ENCODE results near the gene TMEM170B. TPM values are rescaled to one million over a fixed set of nuclear protein-coding genes. Genes with fewer than 3 reads are reported as not detected.

The TMEM170B gene
- total and polyA plus RNA-seq, 8 donors: 0.29 to 8.4 (median 1.1) TPM

DNA sequence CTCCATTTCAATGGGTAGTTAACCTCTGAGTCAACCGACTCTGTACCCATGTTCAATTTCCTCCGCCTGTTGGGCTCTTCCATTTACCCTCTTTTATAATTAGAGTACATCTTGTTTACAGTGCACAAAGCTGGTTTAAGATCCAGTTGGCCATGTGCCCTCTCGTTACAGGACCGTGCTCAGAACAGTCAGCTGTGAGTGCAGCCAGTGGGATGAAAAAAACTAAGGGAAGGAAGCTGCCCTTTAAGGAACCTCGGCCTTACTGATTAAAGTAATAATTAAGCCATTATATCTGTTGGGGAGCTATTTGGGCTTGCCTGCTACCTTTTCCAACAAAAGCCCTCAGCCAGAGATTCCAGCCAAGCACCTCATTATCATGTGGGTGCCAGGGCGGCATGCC, 68.8 kb downstream of the TMEM170B start:
- 19 to 26% (median 24%) methylated on average over 6 of the region's 6 CpGs for WGBS, 5 donors
- no peak overlapping the region for H3K4me3 ChIP-seq
- H3K36me3 ChIP-seq: no peaks in the 10 kb centered on the region
- H3K27me3 ChIP-seq: no peaks in the 10 kb centered on the region
- H3K27ac ChIP-seq: peak overlapping the region in 4 of 5 donors; percentile 8 to 64 (median 58)
- TF ChIP-seq CTCF (IDR thresholded peaks at IDR 0.05) (no peak), POLR2A (IDR thresholded peaks at IDR 0.05) (no peak), POLR2AphosphoS5 (IDR thresholded peaks at IDR 0.05) (peak; percentile 19 to 56 (median 53))
- H3K9me3 ChIP-seq: no peaks in the 10 kb centered on the region
- intact Hi-C loops (cut with DNase I; ENCODE audit: low total_unique reads): no loop called here
- peak; percentile 46 to 60 for DNase-seq
- peaks cover 25 to 30% (median 29%) of the 10 kb centered on the region in 4 donors for H3K4me1 ChIP-seq

GRCh38 chr6:11607383-11607782, 69.8 kb downstream of the TMEM170B start:
- peaks cover 25 to 30% (median 29%) of the 10 kb centered on the region in 4 donors for H3K4me1 ChIP-seq
- no peaks in the 10 kb centered on the region for H3K9me3 ChIP-seq
- 13 to 26% (median 17%) methylated on average over 7 of the region's 7 CpGs for WGBS, 5 donors
- no peaks in the 10 kb centered on the region for H3K27me3 ChIP-seq
- peak; percentile 35 to 82 for DNase-seq
- H3K27ac ChIP-seq: peak overlapping the region in 4 of 5 donors; percentile 21 to 64 (median 58)
- intact Hi-C loops (cut with DNase I; ENCODE audit: low total_unique reads): no loop called here
- H3K4me3 ChIP-seq: no peak overlapping the region
- TF ChIP-seq POLR2A (IDR thresholded peaks at IDR 0.05) (no peak), EP300 (IDR thresholded peaks at IDR 0.05) (no peak), POLR2AphosphoS5 (IDR thresholded peaks at IDR 0.05) (no peak), CTCF (IDR thresholded peaks at IDR 0.05) (no peak)
- H3K36me3 ChIP-seq: no peaks in the 10 kb centered on the region

DNA sequence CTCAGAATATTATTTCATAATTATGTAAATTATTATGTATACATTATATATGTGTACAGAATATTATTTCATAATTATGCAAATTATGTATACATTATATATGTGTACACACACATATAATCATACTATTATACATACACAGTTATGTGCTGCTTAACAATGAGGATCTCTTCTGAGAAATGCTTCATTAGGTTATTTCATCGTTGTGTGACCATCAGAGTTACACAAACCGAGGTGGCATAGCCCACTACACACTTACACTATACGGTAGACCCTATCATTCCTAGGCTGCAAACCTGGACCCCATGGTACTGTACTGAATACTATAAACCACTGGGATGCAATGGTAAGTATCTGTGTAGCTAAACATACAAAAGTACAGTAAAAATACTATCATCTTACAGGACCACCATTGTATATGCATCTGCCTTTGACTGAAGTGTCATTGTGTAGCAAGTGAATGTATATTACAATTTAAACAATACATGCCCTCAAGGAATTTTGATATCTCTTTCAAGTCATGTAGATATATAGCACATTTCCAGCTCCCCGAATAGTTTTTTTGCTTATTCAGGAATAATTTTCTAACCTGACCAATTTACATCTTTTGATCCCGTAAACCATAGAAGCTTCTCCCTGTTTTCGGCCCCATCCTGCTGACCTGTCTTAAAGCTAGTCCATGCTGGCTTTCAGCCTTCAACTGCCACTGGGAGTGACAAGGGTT, 71.2 kb downstream of the TMEM170B start:
- intact Hi-C loops (cut with DNase I; ENCODE audit: low total_unique reads): no loop called here
- H3K36me3 ChIP-seq: no peaks in the 10 kb centered on the region
- TF ChIP-seq POLR2A (IDR thresholded peaks at IDR 0.05) (no peak), POLR2AphosphoS5 (IDR thresholded peaks at IDR 0.05) (no peak), CTCF (IDR thresholded peaks at IDR 0.05) (no peak), EP300 (IDR thresholded peaks at IDR 0.05) (no peak)
- no peak overlapping the region for H3K4me3 ChIP-seq
- 85 to 97% (median 92%) methylated on average over 6 of the region's 6 CpGs for WGBS, 5 donors
- H3K9me3 ChIP-seq: no peaks in the 10 kb centered on the region
- no peaks in the 10 kb centered on the region for H3K27me3 ChIP-seq
- H3K4me1 ChIP-seq: peaks cover 25 to 34% (median 31%) of the 10 kb centered on the region in 4 donors
- peak overlapping the region in 4 of 5 donors; percentile 18 to 71 (median 44) for H3K27ac ChIP-seq
- DNase-seq: no peak

DNA sequence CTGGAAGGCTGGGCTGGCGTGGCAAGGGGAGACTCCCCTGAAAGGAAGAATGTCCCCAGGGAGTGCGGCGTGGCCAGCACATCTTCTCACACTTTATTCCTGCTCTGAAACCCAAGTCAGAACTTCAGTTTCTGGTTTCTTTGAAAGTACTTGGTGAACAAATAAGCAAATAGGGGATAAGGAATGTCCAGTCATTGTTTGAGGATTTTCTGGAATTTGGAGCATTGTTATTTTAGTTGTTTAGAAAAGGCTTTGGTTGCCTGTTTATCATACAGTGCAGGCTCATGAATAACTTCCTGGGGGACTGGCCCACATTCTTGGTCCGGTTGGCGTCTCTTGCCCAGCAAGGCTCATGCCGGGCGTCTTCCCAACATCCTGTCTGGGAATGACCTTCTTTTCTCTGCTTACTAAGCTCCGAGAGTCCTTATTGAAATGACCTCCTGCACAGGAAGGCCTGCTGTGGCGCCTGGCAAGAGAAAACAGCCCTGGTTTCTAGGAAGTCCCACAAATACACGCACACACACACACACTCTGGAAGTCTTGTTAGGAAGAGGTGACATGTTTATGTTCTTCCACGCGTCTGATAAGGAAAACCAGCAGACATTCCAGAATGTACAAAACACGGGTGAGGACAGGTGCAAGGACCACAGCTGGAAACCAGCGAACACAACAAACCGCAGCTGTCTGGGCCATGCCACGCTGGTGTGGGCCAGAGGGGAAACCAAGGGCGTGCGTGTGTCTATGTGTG, 71.9 kb downstream of the TMEM170B start:
- WGBS, 5 donors: 64 to 78% (median 69%) methylated on average over 18 of the region's 18 CpGs
- H3K27ac ChIP-seq: peak overlapping the region in 4 of 5 donors; percentile 18 to 71 (median 44)
- no peaks in the 10 kb centered on the region for H3K9me3 ChIP-seq
- no peaks in the 10 kb centered on the region for H3K36me3 ChIP-seq
- H3K27me3 ChIP-seq: no peaks in the 10 kb centered on the region
- H3K4me3 ChIP-seq: no peak overlapping the region
- H3K4me1 ChIP-seq: peaks cover 25 to 40% (median 32%) of the 10 kb centered on the region in 4 donors
- no peak for TF ChIP-seq EP300 (IDR thresholded peaks at IDR 0.05)
- TF ChIP-seq POLR2AphosphoS5 (IDR thresholded peaks at IDR 0.05): peak in 2 of 3 donors; percentile 21 to 27
- no peak for TF ChIP-seq CTCF (IDR thresholded peaks at IDR 0.05)
- DNase-seq: peak in 1 of 2 donors; percentile 43
- intact Hi-C loops (cut with DNase I; ENCODE audit: low total_unique reads): no loop called here
